ENCODE data around the gene PTPRN2. TPM values are rescaled to one million over a fixed set of nuclear protein-coding genes. Genes with fewer than 3 reads are reported as not detected.
"Not testable (repeated sequence)": the region's sequence is repeated elsewhere in the genome, so short reads cannot be mapped to it uniquely, and the experiment has no call there.

PTPRN2 gene
- polyA plus RNA-seq, 4 donors: 1.6 to 11.7 (median 4.0) TPM

DNA sequence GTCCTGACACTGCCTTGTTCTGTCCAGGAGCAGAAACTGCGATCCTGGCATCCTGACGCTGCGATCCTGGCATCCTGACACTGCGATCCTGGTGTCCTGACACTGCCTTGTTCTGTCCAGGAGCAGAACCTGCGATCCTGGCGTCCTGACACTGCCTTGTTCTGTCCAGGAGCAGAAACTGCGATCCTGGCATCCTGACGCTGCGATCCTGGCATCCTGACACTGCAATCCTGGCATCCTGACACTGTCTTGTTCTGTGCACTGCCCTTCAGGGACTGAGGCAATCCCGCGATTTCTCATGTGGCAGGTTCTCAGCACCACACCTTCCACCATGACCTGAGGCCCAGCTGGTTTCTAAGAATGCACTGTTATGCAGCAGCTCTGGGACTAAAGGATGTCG lies 541.4 kb downstream of the PTPRN2 start:
- DNase-seq, FAIRE-seq: not testable (repeated sequence)
- WGBS, 3 donors: 76 to 89% (median 86%) methylated on average over 12 of the region's 12 CpGs

DNA sequence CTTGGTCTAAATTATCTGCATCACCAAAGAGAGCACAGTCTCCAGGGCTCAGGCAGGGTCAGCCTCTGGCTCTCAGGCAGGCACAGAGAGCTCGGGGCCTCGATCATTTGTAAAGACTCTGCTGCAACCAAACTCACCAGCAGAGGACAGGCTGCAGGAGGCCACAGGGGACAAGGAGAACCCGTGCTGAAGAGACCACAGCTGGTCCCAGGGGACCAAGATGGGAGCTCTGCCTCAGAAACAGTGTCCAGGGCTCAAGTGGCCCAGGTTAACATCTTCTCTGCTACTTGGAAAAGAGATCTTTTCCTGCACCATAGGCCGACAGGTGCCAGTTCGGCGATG lies 543.2 kb downstream of the PTPRN2 start:
- DNase-seq (no peak), FAIRE-seq (no peak)
- no peaks in the 10 kb centered on the region for H3K4me1 ChIP-seq (ENCODE audit: control insufficient read depth in 3 of 3, insufficient read depth in 2 of 3, low read depth in 1 of 3, low read length in 2 of 3)
- H3K27me3 ChIP-seq (ENCODE audit: control insufficient read depth in 3 of 3, insufficient read depth in 3 of 3, low read length in 3 of 3): no peaks in the 10 kb centered on the region
- H3K27ac ChIP-seq (ENCODE audit: low read depth in 1 of 3, low read length in 2 of 3): no peak overlapping the region
- H3K9me3 ChIP-seq (ENCODE audit: control insufficient read depth in 2 of 2, insufficient read depth in 1 of 2, low read depth in 1 of 2, low read length in 1 of 2): peaks cover 3% of the 10 kb centered on the region in 2 donors
- no peaks in the 10 kb centered on the region for H3K36me3 ChIP-seq (ENCODE audit: control insufficient read depth in 3 of 3, insufficient read depth in 2 of 3, low read depth in 1 of 3, low read length in 3 of 3)
- WGBS, 3 donors: 62 to 72% (median 68%) methylated on average over 6 of the region's 6 CpGs
- no peak overlapping the region for H3K4me3 ChIP-seq (ENCODE audit: low read depth in 1 of 3, low read length in 3 of 3)

More for the DNA sequence above, 541.4 kb downstream of the PTPRN2 start:
- H3K27me3 ChIP-seq (ENCODE audit: control insufficient read depth in 3 of 3, insufficient read depth in 3 of 3, low read length in 3 of 3); H3K36me3 ChIP-seq (ENCODE audit: control insufficient read depth in 3 of 3, insufficient read depth in 2 of 3, low read depth in 1 of 3, low read length in 3 of 3); H3K4me1 ChIP-seq (ENCODE audit: control insufficient read depth in 3 of 3, insufficient read depth in 2 of 3, low read depth in 1 of 3, low read length in 2 of 3); H3K9me3 ChIP-seq (ENCODE audit: control insufficient read depth in 2 of 2, insufficient read depth in 1 of 2, low read depth in 1 of 2, low read length in 1 of 2); H3K27ac ChIP-seq (ENCODE audit: low read depth in 1 of 3, low read length in 2 of 3); H3K4me3 ChIP-seq (ENCODE audit: low read depth in 1 of 3, low read length in 3 of 3): not testable (repeated sequence)

DNA sequence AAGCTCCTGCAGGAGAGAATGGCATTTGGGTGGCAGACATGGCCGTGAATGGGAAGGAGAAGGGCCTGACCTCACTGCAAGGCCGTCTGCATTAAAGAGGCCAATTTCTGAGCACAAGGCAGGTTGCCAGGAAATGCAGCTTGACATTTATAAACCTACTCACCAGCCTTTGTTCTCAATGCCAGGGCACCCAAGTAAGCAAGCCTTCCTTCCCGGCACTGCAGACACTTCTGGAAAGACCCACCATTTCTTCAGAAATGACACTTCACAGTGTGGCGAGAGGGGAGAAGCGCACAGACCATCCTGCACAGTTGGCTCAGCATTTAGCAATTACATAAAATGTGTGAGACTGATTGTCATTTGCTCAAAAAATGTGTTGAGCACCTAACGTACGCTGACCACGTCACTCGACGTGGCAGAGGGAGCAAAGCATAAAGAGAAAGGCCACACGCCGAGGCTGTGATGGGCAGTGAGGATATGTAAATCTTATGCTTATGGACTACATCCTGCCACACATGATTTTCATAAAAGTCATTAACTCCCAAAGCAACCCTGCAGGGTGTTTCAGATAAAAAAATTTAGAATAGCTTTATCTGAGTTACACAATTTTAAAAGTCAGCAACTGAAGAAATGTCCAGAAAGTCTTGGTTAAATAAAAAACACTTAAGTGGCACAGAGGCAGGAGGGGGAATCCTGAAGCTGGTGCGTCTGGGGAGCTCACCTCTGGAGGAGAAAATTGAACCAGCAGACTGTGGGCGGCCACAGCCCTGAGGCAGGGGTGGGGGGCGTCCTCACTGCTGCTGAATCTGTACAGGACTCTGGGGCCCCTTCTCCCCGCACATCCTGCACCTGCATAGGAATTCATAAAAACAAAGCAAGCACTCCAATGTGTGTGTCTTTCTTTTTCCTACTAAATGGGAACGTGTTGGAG lies 543.8 kb downstream of the PTPRN2 start:
- Histone ChIP-seq H3K4me1 (ENCODE audit: control insufficient read depth in 3 of 3, insufficient read depth in 2 of 3, low read depth in 1 of 3, low read length in 2 of 3) (no peaks in the 10 kb centered on the region), H3K9me3 (ENCODE audit: control insufficient read depth in 2 of 2, insufficient read depth in 1 of 2, low read depth in 1 of 2, low read length in 1 of 2) (peaks cover 1 to 3% of the 10 kb centered on the region in 2 donors), H3K36me3 (ENCODE audit: control insufficient read depth in 3 of 3, insufficient read depth in 2 of 3, low read depth in 1 of 3, low read length in 3 of 3) (no peaks in the 10 kb centered on the region), H3K4me3 (ENCODE audit: low read depth in 1 of 3, low read length in 3 of 3) (no peak overlapping the region), H3K27me3 (ENCODE audit: control insufficient read depth in 3 of 3, insufficient read depth in 3 of 3, low read length in 3 of 3) (no peaks in the 10 kb centered on the region), H3K27ac (ENCODE audit: low read depth in 1 of 3, low read length in 2 of 3) (no peak overlapping the region)
- WGBS, 3 donors: 55 to 66% (median 61%) methylated on average over 17 of the region's 17 CpGs
- FAIRE-seq (no peak), DNase-seq (no peak)

DNA sequence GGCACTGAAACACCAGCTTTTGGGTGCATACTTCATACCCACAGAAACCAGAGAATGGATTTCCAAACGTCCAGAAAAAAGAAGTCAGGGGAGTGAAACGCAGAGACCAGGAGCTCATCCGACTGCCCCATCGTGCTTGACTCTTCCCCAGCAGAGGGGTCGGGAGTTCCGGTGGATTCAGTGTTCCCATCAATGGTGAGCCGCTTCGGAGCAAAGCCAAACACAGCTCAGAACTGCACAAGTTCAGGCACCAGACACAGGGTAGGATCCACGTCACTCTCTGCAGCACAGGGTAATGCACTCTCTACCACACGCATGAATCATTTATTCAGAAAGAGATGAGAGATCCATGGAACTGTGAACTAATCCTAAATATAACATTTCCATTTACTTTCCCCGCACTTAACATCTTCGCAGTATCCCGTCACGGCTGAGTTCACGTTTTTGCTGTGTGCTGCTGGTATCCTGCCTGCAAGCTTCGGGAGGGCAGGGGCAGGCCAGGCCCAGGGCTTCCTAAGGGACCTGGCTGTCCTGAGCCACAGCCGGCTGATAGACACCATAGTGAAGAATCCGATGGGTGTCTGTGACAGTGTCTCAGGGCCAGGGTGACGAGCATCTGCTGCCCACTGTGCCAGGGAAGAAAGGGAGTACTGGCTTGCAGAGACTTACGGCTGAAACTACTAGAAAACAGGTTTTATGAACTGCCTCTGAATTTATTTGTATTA lies 545.3 kb downstream of the PTPRN2 start:
- Histone ChIP-seq H3K27me3 (ENCODE audit: control insufficient read depth in 3 of 3, insufficient read depth in 3 of 3, low read length in 3 of 3) (no peaks in the 10 kb centered on the region), H3K4me1 (ENCODE audit: control insufficient read depth in 3 of 3, insufficient read depth in 2 of 3, low read depth in 1 of 3, low read length in 2 of 3) (no peaks in the 10 kb centered on the region), H3K27ac (ENCODE audit: low read depth in 1 of 3, low read length in 2 of 3) (no peak overlapping the region), H3K9me3 (ENCODE audit: control insufficient read depth in 2 of 2, insufficient read depth in 1 of 2, low read depth in 1 of 2, low read length in 1 of 2) (peaks cover 1 to 3% of the 10 kb centered on the region in 2 donors), H3K36me3 (ENCODE audit: control insufficient read depth in 3 of 3, insufficient read depth in 2 of 3, low read depth in 1 of 3, low read length in 3 of 3) (no peaks in the 10 kb centered on the region), H3K4me3 (ENCODE audit: low read depth in 1 of 3, low read length in 3 of 3) (no peak overlapping the region)
- DNase-seq: no peak
- no peak for FAIRE-seq
- 81 to 90% (median 87%) methylated on average over 20 of the region's 20 CpGs for WGBS, 3 donors

DNA sequence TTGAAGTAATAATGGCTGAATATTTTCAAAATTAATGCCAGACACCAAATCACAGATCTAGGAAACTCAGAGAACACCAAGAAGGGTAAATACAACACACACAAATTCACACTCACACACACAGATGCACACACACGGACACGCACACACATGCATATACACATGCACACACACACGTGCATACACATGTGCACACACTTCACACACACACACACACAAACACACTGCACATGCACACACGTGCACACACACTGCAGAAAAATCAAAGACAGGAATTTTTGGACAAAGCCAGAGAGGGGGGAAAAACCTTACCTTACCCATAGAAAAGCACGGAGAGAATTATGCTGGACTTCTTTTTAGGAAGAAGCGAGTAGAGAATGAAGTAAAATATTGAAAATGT lies 547.4 kb downstream of the PTPRN2 start:
- 88 to 93% (median 90%) methylated on average over 6 of the region's 6 CpGs for WGBS, 3 donors
- Histone ChIP-seq H3K9me3 (ENCODE audit: control insufficient read depth in 2 of 2, insufficient read depth in 1 of 2, low read depth in 1 of 2, low read length in 1 of 2) (peaks cover 1 to 3% of the 10 kb centered on the region in 2 donors), H3K4me1 (ENCODE audit: control insufficient read depth in 3 of 3, insufficient read depth in 2 of 3, low read depth in 1 of 3, low read length in 2 of 3) (no peaks in the 10 kb centered on the region), H3K36me3 (ENCODE audit: control insufficient read depth in 3 of 3, insufficient read depth in 2 of 3, low read depth in 1 of 3, low read length in 3 of 3) (no peaks in the 10 kb centered on the region), H3K4me3 (ENCODE audit: low read depth in 1 of 3, low read length in 3 of 3) (no peak overlapping the region), H3K27ac (ENCODE audit: low read depth in 1 of 3, low read length in 2 of 3) (no peak overlapping the region), H3K27me3 (ENCODE audit: control insufficient read depth in 3 of 3, insufficient read depth in 3 of 3, low read length in 3 of 3) (no peaks in the 10 kb centered on the region)
- DNase-seq (no peak), FAIRE-seq (no peak)

DNA sequence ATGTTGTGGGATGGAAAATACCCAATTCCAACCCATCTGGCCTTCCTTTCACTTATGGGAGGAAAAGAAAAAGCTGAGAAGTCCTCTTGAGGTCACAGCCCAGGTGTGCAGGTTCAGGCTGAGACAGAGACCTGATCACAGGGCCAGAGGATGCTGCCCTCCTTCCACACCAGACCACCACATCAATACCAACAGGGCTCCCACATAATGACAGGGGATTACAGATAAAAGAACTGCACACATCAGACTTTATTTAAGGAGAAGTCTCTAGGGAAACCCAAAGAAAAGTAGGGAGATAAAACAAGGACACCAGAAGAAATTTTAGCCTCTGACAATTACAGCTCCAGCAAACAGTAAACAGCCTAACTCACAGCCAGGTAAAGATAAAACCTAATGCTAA lies 548.4 kb downstream of the PTPRN2 start:
- H3K4me3 ChIP-seq (ENCODE audit: low read depth in 1 of 3, low read length in 3 of 3): no peak overlapping the region
- no peak for DNase-seq
- H3K9me3 ChIP-seq (ENCODE audit: control insufficient read depth in 2 of 2, insufficient read depth in 1 of 2, low read depth in 1 of 2, low read length in 1 of 2): peaks cover 1 to 3% of the 10 kb centered on the region in 2 donors
- no peak overlapping the region for H3K27ac ChIP-seq (ENCODE audit: low read depth in 1 of 3, low read length in 2 of 3)
- no peaks in the 10 kb centered on the region for H3K27me3 ChIP-seq (ENCODE audit: control insufficient read depth in 3 of 3, insufficient read depth in 3 of 3, low read length in 3 of 3)
- no peaks in the 10 kb centered on the region for H3K4me1 ChIP-seq (ENCODE audit: control insufficient read depth in 3 of 3, insufficient read depth in 2 of 3, low read depth in 1 of 3, low read length in 2 of 3)
- FAIRE-seq: no peak
- H3K36me3 ChIP-seq (ENCODE audit: control insufficient read depth in 3 of 3, insufficient read depth in 2 of 3, low read depth in 1 of 3, low read length in 3 of 3): no peaks in the 10 kb centered on the region

DNA sequence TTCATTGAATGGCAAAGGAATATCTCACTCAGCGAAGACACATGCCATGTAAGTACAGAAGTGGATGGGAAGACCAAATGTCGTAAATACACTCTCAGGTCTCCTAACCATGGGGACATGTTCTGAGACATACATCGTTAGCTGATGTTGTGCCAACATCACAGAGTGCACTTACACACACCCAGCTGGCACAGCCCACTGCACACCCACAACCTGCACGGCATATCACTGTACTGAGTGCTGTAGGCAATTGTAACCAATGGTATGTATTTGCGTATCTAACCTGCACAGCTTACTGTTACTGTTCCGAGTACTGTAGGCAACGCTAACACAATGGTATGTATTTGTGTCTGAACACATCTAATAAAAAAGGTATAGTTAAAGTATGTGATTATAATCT lies 550.4 kb downstream of the PTPRN2 start:
- WGBS, 3 donors: 89 to 92% (median 89%) methylated on average over 7 of the region's 7 CpGs
- FAIRE-seq (no peak), DNase-seq (no peak)
- H3K9me3 ChIP-seq (ENCODE audit: control insufficient read depth in 2 of 2, insufficient read depth in 1 of 2, low read depth in 1 of 2, low read length in 1 of 2): peaks cover 1 to 12% of the 10 kb centered on the region in 2 donors
- no peak overlapping the region for H3K4me3 ChIP-seq (ENCODE audit: low read depth in 1 of 3, low read length in 3 of 3)
- no peaks in the 10 kb centered on the region for H3K27me3 ChIP-seq (ENCODE audit: control insufficient read depth in 3 of 3, insufficient read depth in 3 of 3, low read length in 3 of 3)
- no peak overlapping the region for H3K27ac ChIP-seq (ENCODE audit: low read depth in 1 of 3, low read length in 2 of 3)
- H3K4me1 ChIP-seq (ENCODE audit: control insufficient read depth in 3 of 3, insufficient read depth in 2 of 3, low read depth in 1 of 3, low read length in 2 of 3): no peaks in the 10 kb centered on the region
- H3K36me3 ChIP-seq (ENCODE audit: control insufficient read depth in 3 of 3, insufficient read depth in 2 of 3, low read depth in 1 of 3, low read length in 3 of 3): no peaks in the 10 kb centered on the region

DNA sequence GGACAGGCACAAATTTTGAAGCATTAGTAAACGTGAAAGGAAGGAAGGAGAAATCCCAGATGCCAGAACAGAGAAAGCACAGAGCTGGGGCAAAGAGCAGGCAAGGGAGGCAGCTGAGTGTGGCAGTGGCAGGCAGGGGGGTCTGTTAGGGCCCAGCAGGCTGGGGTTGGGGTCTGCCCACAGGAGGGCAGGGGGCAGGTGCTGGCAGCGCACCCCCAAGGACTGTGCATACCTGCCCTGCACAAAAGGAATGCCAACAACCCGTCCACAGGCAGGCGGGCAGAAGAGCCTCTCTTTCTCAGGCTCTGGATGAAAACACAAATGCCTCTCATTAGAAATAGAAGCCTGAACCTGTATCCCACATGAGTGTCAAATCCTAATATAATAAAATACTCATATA lies 552.3 kb downstream of the PTPRN2 start:
- peaks cover 1 to 9% of the 10 kb centered on the region in 2 donors for H3K9me3 ChIP-seq (ENCODE audit: control insufficient read depth in 2 of 2, insufficient read depth in 1 of 2, low read depth in 1 of 2, low read length in 1 of 2)
- H3K4me3 ChIP-seq (ENCODE audit: low read depth in 1 of 3, low read length in 3 of 3): no peak overlapping the region
- no peak overlapping the region for H3K27ac ChIP-seq (ENCODE audit: low read depth in 1 of 3, low read length in 2 of 3)
- H3K36me3 ChIP-seq (ENCODE audit: control insufficient read depth in 3 of 3, insufficient read depth in 2 of 3, low read depth in 1 of 3, low read length in 3 of 3): no peaks in the 10 kb centered on the region
- no peaks in the 10 kb centered on the region for H3K27me3 ChIP-seq (ENCODE audit: control insufficient read depth in 3 of 3, insufficient read depth in 3 of 3, low read length in 3 of 3)
- H3K4me1 ChIP-seq (ENCODE audit: control insufficient read depth in 3 of 3, insufficient read depth in 2 of 3, low read depth in 1 of 3, low read length in 2 of 3): no peaks in the 10 kb centered on the region
- FAIRE-seq: no peak
- DNase-seq: no peak
- 80 to 92% (median 84%) methylated on average over 4 of the region's 4 CpGs for WGBS, 3 donors
